Activated CD8-positive, alpha-beta memory T cell treated with anti-CD3 and anti-CD28 coated beads, Interleukin-2, amount 50 U/mL, for 1 hour (primary cell): ENCODE measurements around the gene BRCA1.
"Not testable (repeated sequence)": the region's sequence is repeated elsewhere in the genome, so short reads cannot be mapped to it uniquely, and the experiment has no call there.

Experiments used
- DNase-seq: peaks from one replicate; pipeline ENCODE4 v3.0.0-alpha.2; 2020; ENCODE audit errors: extremely low read depth

BRCA1 gene

DNA sequence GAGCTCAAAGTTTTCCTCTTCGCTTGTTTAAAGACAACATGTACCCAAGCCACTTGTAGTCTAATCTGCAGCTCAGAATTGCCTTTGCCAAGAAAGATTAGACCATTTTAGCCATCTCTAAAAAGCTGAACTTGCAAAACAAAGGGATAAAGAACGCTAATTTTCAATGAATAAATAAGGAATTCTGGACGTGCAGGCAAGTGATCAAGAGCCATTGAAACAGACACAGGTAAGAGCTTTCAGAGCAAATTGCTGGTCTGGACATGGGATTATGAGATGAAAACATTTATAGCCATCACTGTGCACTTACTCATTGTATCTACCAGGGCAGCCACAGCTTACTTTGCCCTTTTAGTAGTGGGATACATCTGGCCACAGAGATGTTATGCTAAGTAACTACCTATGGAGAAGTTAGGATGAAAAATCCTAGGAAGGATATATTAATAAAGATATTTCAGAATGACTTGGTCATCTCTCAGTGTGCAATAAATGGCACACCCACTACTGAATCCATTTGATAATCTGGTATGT, 55.7 kb downstream of the BRCA1 start:
- no peak for DNase-seq

DNA sequence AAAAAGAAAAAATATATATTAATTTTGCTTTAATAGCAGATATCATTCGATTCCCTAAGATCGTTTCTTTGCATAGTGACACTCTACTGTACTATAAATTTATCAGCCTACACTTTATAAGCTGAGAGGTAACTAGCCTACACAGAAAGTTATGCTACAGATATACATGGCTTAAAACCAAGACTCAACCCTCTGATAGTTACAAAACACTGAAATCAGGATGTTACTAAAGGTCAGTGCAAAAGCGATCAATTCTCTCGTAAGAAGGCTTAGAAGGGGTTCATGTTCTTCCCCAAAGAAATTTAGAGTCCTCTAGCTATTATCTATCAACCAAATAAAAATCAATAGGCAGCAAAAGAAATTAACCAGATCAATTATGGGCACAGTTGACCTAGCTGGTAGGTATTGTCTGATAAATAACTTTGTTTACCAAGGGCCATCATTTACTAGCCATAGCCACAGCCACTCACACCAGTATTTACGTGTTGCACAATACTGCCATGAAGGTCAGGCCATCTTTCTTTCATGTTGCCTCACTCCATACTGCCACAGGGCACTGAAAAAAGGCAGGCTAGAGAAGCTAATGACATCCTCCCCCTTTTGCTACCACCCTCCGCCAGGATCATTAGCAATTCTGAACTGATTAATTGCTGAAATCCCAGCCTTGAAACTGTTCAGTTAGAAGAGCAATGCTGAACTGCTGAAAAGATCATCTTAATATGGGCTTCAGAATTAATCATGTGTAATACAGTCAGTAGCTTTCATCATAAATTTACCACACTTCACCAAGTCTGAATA, 56.4 kb downstream of the BRCA1 start:
- DNase-seq: no peak

DNA sequence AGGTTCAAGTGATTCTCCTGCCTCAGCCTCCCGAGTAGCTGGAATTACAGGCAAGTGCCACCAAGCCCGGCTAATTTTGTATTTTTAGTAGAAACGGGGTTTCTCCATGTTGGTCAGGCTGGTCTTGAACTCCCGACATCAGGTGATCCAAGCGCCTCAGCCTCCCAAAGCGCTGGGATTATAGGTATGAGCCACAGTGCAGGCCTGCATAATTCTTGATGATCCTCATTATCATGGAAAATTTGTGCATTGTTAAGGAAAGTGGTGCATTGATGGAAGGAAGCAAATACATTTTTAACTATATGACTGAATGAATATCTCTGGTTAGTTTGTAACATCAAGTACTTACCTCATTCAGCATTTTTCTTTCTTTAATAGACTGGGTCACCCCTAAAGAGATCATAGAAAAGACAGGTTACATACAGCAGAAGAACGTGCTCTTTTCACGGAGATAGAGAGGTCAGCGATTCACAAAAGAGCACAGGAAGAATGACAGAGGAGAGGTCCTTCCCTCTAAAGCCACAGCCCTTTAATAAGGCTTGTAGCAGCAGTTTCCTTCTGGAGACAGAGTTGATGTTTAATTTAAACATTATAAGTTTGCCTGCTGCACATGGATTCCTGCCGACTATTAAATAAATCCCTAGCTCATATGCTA, 62.1 kb downstream of the BRCA1 start:
- DNase-seq: no peak

DNA sequence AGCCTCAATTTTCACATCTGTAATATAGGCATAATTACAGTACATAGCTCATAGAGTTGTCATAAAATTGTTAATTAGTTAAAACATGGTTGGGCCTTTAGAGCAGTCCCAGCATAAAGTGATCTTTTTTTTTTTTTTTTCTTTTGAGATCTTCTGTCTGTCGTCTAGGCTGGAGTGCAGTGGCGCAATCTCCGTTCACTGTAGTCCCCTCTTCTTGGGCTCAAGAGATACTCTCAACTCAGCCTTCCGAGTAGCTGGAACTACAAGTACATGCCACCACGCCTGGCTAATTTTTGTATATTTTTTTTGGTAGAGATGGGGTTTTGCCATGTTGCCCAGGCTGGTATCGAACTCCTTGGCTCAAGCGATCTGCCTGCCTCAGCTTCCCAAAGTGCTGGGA, 69.1 kb downstream of the BRCA1 start:
- DNase-seq: no peak

DNA sequence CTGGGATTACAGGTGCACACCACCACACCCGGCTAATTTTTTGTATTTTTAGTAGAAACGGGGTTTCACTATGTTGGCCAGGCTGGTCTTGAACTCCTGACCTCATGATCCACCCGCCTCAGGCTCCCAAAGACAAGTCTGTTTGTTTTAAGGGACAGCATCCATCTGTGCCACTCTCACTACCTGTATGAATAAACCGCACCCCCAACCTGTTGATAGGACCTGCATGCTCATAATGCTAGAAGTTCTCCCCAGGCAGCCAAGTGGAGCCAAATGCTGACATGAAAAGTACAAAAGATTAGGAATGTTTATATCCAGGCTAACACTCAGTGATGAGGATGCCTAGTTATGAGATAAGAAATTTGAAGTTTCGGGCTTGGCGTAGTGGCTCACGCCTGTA, 72.2 kb downstream of the BRCA1 start:
- DNase-seq: not testable (repeated sequence)

DNA sequence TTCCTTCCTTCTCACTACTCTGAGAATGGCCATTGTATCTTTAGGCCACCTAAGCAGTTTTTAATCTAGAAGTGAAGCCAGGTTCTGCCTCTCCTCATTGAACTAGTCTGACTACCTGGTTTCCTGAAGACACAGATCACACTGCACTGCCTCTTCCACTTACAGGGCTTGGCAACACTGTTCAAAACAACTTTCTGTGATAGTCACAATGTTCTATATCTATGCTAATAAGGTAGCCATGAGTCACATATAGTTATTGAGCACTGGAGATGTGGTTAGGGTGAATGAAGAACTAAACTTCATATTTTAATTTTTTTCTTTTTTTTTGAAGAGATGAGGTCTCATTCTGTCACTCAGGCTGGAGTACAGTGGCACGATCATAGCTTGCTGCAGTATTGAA, 73.2 kb downstream of the BRCA1 start:
- DNase-seq: no peak

DNA sequence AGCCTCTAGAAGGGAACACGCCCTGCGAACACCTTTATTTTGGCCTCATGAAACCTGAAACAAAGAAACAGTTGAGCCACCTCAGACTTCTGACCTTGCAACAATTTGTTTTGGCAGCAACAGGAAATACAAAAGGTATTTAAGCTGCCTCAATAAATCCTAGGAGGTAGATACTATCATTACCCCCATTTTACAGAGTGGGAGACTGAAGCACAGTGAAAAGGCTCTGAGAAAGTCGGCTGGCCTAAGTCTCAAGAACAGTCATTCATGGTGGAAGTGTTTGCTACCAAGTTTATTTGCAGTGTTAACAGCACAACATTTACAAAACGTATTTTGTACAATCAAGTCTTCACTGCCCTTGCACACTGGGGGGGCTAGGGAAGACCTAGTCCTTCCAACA, 81.1 kb downstream of the BRCA1 start:
- no peak for DNase-seq

DNA sequence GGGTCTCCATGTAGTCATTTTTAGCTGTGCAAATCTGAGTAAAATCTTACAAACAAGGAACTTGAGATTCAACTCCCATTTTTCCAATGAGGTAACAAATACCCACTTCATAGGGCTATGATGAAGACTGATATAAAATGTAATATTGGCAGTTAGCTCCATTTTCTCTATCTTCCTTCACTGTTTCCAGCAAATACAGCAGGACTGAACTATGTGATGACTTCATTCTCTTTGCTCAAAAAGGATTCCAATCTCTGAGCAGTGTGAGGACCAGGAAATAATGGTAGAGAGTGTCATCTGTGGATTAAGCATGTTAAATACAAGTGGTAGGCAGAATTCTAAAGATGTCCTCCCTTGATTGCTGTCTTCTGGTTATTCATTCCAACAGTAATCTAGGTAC, 81.9 kb downstream of the BRCA1 start:
- no peak for DNase-seq

DNA sequence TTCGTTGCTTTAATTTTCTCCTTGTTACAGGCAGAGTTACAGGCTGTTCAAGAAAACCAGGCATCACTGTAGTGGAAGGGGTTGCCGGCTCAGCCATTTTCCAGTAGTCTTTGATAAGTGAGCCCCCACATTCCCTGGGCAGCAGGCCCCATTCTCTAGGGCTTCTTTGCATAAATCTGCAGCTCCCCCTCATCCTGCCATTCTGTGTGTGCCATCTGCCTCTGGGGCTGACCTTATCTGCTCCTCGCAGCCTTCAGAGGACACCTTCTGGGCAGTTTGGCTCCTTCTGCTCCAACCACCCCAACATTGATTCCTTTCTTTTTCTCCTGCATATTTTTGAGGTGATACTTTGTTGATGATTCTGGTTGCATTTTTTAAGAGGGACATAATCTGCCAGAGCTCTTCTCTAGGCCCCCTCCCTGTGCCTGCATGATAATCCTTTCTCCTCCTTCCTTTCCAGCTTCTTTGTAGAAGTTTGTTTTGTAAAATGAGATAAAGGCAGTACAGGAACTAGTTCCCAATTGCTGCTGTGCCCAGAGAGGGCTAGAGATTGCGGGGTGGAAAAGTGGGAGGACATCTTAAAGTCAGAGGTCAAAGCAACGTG, 83.0 kb downstream of the BRCA1 start:
- DNase-seq: no peak

DNA sequence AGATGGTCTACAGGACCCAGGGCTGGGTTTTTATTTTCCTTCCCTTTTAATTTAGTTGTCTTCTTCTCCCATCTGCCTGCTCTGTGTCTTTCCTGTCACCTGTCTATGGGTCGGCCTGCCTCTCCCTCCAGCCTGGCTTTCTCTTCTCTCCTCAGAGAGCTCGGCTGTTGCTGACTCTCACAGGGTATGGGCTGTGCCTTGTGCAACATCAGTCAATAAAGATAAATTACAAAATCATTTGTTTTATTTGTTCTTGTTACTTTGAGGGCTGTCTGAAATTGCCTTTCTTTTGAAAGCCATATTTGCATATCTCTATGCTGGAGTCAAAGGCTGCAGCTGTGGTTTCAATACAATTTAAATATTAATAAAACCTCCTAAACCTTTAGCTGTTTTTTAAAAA, 84.5 kb downstream of the BRCA1 start:
- no peak for DNase-seq

DNA sequence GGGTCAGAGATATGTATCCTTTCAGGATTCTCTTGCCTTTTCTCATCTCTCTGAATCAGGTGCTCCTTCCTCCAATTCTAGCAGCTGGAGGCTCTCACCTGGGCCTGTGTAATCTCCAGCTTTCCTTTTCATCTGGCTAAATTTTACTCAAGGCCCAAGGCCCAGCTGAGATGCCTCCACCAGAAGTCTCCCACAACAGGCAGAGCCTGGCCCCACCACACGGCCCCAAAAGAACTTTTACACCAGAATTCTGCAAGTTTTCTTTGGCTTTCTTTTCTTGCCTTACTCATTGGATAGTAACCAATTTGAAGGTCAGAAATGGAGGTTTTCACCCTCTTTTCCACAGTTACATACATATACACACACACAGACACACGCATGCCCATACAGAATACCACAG, 85.5 kb downstream of the BRCA1 start:
- DNase-seq: no peak

DNA sequence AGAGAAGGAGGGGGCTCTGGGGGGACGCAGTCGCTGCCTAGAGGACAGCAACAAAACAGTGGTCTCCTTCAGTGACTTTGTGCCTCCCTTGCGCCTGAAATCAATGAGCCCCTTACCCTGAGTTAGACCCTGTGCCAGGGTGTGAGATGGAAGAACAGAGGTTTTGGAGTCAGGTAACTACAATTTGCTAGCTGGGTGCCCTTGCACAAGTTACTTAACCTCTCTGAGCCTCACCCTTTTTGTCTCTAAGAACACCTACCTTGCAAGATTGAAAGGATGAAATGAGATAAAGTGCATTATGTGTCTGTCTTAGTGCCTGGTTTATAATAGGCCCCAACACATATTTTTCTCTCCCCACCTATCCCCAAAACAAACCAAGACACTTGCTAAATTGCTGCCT, 90.3 kb downstream of the BRCA1 start:
- DNase-seq: no peak

DNA sequence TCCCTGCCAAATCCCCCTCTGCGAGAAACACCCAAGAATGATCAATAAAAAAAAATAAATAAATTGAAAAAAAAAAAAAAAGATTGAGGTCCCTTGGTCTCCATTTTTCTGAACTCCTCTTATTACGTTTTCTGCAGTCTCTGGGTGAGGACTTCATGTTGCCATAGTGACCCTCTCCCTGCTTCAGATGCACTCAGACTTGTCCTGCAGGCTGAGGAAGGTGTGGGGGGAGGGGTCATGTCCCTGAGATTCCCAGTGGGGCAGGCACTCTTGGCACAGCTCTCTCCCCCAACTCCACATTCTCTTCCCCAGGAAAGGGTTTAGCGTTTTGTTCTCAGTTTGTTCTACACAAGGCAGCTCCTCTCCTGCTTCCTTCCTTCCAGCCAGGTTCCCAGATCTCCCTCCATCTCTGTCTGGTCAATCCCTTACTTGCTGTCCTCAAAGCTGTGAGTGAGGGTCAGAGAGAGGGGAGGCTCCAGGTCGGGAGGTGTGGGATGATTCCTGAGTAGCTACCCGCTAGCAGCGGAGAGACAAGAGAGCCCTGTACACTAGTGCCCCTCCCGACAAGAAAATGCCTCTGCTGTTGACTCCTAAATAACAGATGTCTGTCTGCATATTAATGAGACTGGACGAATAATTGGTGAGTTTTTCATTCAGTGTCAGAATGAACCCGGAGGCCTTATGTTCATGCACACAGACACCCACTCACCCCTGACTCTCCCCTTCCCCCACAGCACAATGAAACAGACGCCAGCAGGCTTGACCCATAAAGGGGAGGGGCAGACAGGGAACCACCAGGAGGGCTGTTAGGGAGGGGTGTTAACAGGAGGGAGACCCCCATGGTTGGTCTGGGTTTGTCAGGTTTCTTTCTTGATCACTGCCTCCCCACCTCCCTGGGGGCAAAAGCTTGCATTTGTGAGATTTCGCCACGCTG, 90.9 kb downstream of the BRCA1 start:
- no peak for DNase-seq

DNA sequence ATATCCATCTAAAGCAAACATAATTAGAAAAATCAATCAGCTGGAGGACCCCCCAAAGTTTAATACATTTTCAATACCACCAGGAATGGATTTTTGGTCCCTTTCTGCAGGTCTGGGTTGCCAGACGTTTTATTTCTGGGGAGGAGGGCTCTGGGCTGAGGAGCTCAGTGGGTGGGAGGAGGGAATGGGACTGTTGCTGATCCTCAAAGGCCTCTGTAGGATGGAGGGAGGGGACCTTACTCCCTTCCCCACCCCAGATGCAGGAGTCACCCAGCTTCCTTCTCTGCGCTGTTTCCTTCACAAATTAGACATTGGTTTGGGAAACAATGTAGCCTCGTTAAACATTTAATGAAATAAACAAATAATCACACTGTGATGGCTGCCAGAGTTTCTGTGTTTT, 93.5 kb downstream of the BRCA1 start:
- DNase-seq: no peak

DNA sequence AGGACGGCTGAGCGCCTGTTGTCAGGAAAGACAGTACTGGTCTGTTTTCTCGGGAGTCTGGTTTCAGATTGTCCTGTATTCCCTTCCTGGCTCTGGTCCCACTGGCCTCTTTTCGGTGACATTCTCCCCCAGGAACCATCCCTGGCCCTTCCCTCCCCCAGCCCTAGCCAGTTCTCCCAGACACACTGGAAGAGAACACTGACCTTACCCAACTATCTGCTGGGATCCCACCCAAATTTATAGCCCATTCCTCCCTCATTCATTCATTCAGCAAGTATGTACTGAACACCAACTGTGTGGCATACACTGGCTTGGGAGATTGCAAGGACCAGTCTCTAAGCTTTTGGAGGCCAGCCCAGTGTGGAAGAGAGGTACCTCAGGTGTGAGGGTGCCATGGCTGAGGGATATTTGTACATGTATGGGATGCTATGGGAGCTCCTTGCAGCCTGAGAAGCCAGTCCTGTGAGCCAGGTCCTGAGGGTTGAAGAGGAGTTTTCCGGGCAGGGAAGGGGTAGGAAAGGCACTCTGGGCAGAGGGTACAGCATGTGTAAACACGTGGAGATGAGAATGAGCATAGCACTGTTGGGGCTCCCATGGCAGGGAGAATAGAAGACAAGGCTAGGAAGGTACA, 94.9 kb downstream of the BRCA1 start:
- no peak for DNase-seq

DNA sequence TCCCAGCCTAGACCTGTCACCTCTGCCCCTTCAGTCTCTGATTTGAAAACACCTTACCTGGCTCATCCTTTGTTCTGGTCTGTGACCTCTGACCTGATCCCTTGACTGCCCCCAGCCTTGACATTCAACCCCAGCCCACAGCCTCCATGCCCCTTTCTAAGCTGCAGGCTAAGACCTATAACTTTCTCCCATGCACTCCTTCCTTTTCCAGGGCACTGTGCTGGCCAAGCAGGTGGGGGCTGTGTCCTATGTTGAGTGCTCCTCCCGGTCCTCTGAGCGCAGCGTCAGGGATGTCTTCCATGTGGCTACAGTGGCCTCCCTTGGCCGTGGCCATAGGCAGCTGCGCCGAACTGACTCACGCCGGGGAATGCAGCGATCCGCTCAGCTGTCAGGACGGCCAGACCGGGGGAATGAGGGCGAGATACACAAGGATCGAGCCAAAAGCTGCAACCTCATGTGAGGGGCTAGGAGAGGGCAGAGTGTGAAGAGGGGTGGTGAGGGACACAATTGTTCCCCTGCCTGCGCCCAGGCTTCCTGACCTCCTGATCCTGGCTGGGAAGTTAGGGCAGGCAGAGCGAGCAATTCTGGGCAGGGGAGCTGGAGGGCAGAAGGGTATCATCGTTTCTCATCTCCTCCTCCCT, 96.8 kb downstream of the BRCA1 start:
- no peak for DNase-seq

DNA sequence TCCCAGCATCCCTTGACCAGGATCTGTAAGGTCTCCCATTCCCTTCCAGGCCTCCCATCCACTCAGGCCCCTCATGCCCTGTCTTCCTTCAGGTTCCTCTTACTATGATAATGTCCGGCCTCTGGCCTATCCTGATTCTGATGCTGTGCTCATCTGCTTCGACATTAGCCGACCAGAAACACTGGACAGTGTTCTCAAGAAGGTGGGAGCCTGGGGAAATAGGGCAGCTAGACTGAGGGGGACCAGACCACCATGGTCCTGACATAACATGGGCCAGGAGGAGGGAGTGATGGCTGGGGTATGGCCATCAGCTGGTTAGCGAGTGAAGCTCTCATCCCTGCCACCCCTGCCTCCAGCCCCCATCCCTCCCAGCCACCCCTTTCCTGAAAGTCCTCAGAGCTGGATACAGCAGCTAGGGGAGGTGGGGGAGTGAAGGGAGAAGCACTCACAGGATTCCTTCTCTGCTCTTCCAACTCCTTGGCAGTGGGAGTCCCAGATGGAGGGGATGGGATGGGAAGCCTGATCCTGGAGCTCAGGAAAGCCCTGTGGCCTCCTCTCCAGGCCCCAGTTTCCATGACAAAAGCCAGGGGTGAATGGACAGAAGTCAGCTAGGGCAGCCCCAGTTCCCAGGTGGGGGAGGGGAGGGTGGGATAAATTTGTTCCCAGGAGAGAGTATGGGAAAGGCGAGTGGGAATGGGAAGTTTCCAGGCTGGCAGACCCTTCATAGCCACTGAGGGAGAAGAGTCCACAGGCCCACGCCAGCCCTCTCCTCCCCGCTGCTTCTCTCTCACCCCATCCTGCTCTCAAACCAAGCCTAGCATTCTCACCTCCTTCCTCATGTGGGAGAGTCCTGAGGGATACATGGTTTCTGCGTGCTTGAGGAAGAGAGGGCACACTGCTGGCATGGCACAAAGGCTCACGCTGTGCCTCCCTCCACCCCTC, 97.8 kb downstream of the BRCA1 start:
- DNase-seq: no peak

DNA sequence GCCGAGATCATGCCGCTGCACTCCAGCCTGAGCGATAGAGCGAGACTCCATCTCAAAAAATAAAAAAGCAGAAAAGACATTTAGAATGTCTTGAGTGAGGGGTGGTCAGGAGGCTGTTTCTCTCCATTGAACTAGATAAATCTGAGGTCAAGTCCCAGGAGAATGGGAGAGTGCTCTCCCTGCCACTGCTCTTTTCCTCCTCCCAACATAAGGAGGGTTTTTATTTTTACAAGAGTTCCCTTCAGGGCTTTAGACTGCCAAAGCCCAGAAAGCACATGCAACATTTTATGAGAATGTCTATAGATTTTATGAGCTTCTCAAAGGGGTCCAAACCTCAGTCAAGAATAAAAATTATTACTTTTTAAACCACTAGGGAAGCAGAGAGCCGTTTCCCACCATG, 98.6 kb downstream of the BRCA1 start:
- DNase-seq: no peak

DNA sequence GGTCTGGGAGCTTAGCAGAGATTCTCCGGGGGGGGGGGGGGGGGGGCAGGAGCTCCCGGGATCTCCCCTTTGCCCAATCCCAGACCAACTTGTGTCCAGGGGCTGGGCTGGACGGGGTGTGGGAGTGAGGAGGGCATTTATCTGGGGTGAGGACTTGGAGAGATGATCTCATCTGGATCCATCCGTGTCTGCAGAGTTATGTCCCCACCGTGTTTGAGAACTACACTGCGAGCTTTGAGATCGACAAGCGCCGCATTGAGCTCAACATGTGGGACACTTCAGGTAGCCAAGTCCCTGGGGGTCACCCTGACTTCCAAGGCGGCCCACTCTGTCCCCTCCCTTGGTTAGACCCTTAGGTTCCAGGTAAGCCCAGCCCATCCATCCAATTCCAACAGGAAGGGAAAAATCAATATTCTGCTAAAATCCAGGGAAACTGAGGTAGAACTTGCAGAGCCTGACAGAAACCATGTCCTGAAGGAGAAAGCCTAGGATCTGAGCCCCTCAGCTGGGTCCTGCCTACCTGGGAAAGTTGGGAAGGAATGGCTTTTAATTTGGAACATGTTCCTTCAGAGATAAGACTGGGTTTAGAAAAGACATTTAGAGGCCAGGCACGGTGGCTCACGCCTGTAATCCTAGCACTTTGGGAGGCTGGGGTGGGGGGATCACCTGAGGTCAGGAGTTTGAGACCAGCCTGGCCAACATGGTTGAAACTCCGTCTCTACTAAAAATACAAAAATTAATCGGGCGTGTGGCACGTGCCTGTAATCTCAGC, 99.2 kb downstream of the BRCA1 start:
- no peak for DNase-seq
